WTC11 (cell line): ENCODE results near the gene SLC9A9. TPM values are rescaled to one million over a fixed set of nuclear protein-coding genes. Genes with fewer than 3 reads are reported as not detected.

ENCODE experiments used
- ATAC-seq: fragments of 200-7000 bp; cut with Tn5 transposase; 2 replicates; pipeline ENCODE4 v1.10.0; 2021; ENCODE audit warnings: mild to moderate bottlenecking, moderate library complexity
- CTCF ChIA-PET: fragments of 300-600 bp; sonication (Branson Sonifier 250); formaldehyde crosslinking; loops from one replicate; lab custom pipeline; 2021; ENCODE audit warnings: antibody characterized with exemption; lab: Charles Lee
- POLR2A ChIA-PET: fragments of 350-600 bp; sonication (Branson Sonifier 250); formaldehyde crosslinking; loops from one replicate; lab custom pipeline; 2021; ENCODE audit warnings: antibody characterized with exemption; lab: Charles Lee
- DNase-seq: peaks from one replicate; pipeline ENCODE4 v3.0.0; 2021; ENCODE audit warnings: low spot score
- H3K27ac Mint-ChIP-seq: 2 replicates; pipeline ENCODE4 v1.8.0; 2021; ENCODE audit warnings: mixed read lengths
- H3K27me3 Mint-ChIP-seq: 2 replicates; pipeline ENCODE4 v1.8.0; 2021; ENCODE audit warnings: low read depth, mild to moderate bottlenecking, moderate library complexity, mixed read lengths
- H3K36me3 Mint-ChIP-seq: 2 replicates; pipeline ENCODE4 v1.8.0; 2021; ENCODE audit warnings: mixed read lengths
- H3K4me1 Mint-ChIP-seq: 2 replicates; pipeline ENCODE4 v1.8.0; 2022; ENCODE audit warnings: mixed read lengths
- H3K4me3 Mint-ChIP-seq: 2 replicates; pipeline ENCODE4 v1.8.0; 2021; ENCODE audit warnings: mild to moderate bottlenecking, moderate library complexity, mixed read lengths
- H3K9me3 Mint-ChIP-seq: 2 replicates; pipeline ENCODE4 v1.8.0; 2021; ENCODE audit warnings: mixed read lengths
- AFF4 ChIP-seq: sonication (generic); formaldehyde crosslinking; IDR thresholded peaks from 2 replicates; pipeline ENCODE4 v1.8.1; 2023; ENCODE audit warnings: mild to moderate bottlenecking, missing genetic modification reagents, borderline replicate concordance
- ATF2 ChIP-seq: sonication (generic); formaldehyde crosslinking; IDR thresholded peaks from 2 replicates; pipeline ENCODE4 v1.8.1; 2022; ENCODE audit warnings: low read depth, missing genetic modification reagents, borderline replicate concordance
- E2F4 ChIP-seq: sonication (generic); formaldehyde crosslinking; IDR thresholded peaks from 2 replicates; pipeline ENCODE4 v1.8.1; 2022; ENCODE audit warnings: low read depth, mild to moderate bottlenecking, moderate library complexity, missing genetic modification reagents, borderline replicate concordance
- GRHL2 ChIP-seq: fragments of 250-450 bp; sonication (Bioruptor Pico); IDR thresholded peaks from 2 replicates; pipeline ENCODE4 v1.8.0; 2022; ENCODE audit warnings: mild to moderate bottlenecking, moderate library complexity; ENCODE audit not compliant: insufficient replicate concordance, severe bottlenecking
- HMGXB4 ChIP-seq: sonication (generic); formaldehyde crosslinking; IDR thresholded peaks from 2 replicates; pipeline ENCODE4 v1.8.1; 2023; ENCODE audit warnings: mild to moderate bottlenecking, moderate library complexity, missing genetic modification reagents
- KAT7 ChIP-seq: sonication (generic); formaldehyde crosslinking; IDR thresholded peaks from 2 replicates; pipeline ENCODE4 v1.8.1; 2023; ENCODE audit warnings: missing genetic modification reagents, mild to moderate bottlenecking, borderline replicate concordance
- NFYB ChIP-seq: sonication (generic); formaldehyde crosslinking; conservative IDR thresholded peaks from 2 replicates; pipeline ENCODE4 v1.8.0; 2022; ENCODE audit warnings: low read depth, missing genetic modification reagents
- TEAD1 ChIP-seq: sonication (generic); formaldehyde crosslinking; IDR thresholded peaks from 2 replicates; pipeline ENCODE4 v1.8.0; 2022; ENCODE audit warnings: mild to moderate bottlenecking, missing genetic modification reagents
- ZBTB21 ChIP-seq: sonication (generic); formaldehyde crosslinking; IDR thresholded peaks from 2 replicates; pipeline ENCODE4 v1.8.1; 2023; ENCODE audit warnings: mild to moderate bottlenecking, missing genetic modification reagents, borderline replicate concordance
- ZNF512 ChIP-seq: sonication (generic); formaldehyde crosslinking; IDR thresholded peaks from 2 replicates; pipeline ENCODE4 v1.8.1; 2022; ENCODE audit warnings: missing genetic modification reagents, borderline replicate concordance
- total RNA-seq: library from RNA; stranded (reverse); gene quantifications from 3 replicates; pipeline ENCODE4 v1.2.3, GENCODE V29; 2021

The SLC9A9 gene
- total RNA-seq, 1 experiment from 2014 or later = 1.2 TPM

GRCh38 chr3:143835312-143835711 is 13.0 kb downstream of the SLC9A9 start:
- H3K36me3 Mint-ChIP-seq = no peaks in the 10 kb centered on the region
- no peak for DNase-seq
- H3K4me3 Mint-ChIP-seq = no peak overlapping the region

More at GRCh38 chr3:143835312-143835711, 13.0 kb downstream of the SLC9A9 start:
- Mint-ChIP-seq H3K27ac (no peak overlapping the region), H3K4me1 (peaks cover 22% of the 10 kb centered on the region), H3K9me3 (no peaks in the 10 kb centered on the region), H3K27me3 (no peaks in the 10 kb centered on the region)
- ChIA-PET CTCF (no interaction called here), POLR2A (interaction anchor here (0.6 kb wide), 1 partner anchor 318 kb away, joined by 5 read pairs; no protein-coding TSS in a partner anchor)
- no peak for TF ChIP-seq E2F4 (CRISPR knock-in tag)
- no peak for TF ChIP-seq AFF4 (CRISPR knock-in tag)
- TF ChIP-seq TEAD1 (CRISPR knock-in tag) = no peak
- TF ChIP-seq GRHL2 (CRISPR knock-in tag) = no peak
- no peak for TF ChIP-seq KAT7 (CRISPR knock-in tag)
- TF ChIP-seq ZNF512 (CRISPR knock-in tag) = no peak
- TF ChIP-seq ZBTB21 (CRISPR knock-in tag) = no peak
- no peak for TF ChIP-seq NFYB (CRISPR knock-in tag)
- no peak for TF ChIP-seq ATF2 (CRISPR knock-in tag)
- TF ChIP-seq HMGXB4 = no peak
- ATAC-seq = no peak
